ENCODE data around the gene VMP1.

- TF ChIP-seq POLR2AphosphoS5 (IDR thresholded peaks at IDR 0.05) (no peak), CTCF (IDR thresholded peaks at IDR 0.05) (no peak)
Measured at GRCh38 chr17:59757881-59758385, 50.5 kb downstream of the VMP1 start.

All from suprapubic skin (tissue), 3 donors.